BJ (cell line): ENCODE measurements around the gene OBSCN. TPM values are rescaled to one million over a fixed set of nuclear protein-coding genes. Genes with fewer than 3 reads are reported as not detected.
"Not testable (repeated sequence)": the region's sequence is repeated elsewhere in the genome, so short reads cannot be mapped to it uniquely, and the experiment has no call there.

Experiments used
- CTCF ChIA-PET: fragments of 350-600 bp; formaldehyde crosslinking; extraction: SDS; loops from one replicate; lab custom pipeline; 2021; ENCODE audit warnings: antibody characterized with exemption, inconsistent platforms; lab: Yijun Ruan, JAX
- POLR2A ChIA-PET: fragments of 300-600 bp; sonication (Branson Sonifier 250); formaldehyde crosslinking; extraction: SDS; loops from one replicate; lab custom pipeline; 2021; ENCODE audit warnings: antibody characterized with exemption; lab: Charles Lee
- DNase-seq: peaks from one replicate; pipeline ENCODE4 v3.0.0-alpha.2; 2011; ENCODE audit warnings: low read depth
- H3K27me3 ChIP-seq: 2 replicates; pipeline ENCODE4 v1.6.0; 2011; ENCODE audit warnings: low read length; ENCODE audit not compliant: control insufficient read depth, insufficient read depth
- H3K36me3 ChIP-seq: 2 replicates; pipeline ENCODE4 v1.5.1; 2011; ENCODE audit warnings: low read length; ENCODE audit not compliant: control insufficient read depth, insufficient read depth
- H3K4me3 ChIP-seq: 2 replicates; pipeline ENCODE4 v1.5.1; 2011; ENCODE audit warnings: low read depth, mild to moderate bottlenecking, control low read depth, low read length
- polyA plus RNA-seq: library from polyadenylated mRNA; depleted of rRNA; stranded (reverse); fragments of >200 nt; gene quantifications from 2 replicates; pipeline ENCODE4 v1.2.3, GENCODE V29; 2011
- TF ChIP-seq, protein P1 (sequence below): IDR thresholded peaks from 2 replicates; pipeline ENCODE4 v1.5.1; 2011; ENCODE audit warnings: low read depth, mild to moderate bottlenecking, control low read depth, inconsistent platforms, low read length, moderate library complexity; ENCODE audit not compliant: insufficient read depth

Gene OBSCN
- polyA plus RNA-seq, 1 experiment = 2.9 TPM

- TF ChIP-seq, protein P1, sequence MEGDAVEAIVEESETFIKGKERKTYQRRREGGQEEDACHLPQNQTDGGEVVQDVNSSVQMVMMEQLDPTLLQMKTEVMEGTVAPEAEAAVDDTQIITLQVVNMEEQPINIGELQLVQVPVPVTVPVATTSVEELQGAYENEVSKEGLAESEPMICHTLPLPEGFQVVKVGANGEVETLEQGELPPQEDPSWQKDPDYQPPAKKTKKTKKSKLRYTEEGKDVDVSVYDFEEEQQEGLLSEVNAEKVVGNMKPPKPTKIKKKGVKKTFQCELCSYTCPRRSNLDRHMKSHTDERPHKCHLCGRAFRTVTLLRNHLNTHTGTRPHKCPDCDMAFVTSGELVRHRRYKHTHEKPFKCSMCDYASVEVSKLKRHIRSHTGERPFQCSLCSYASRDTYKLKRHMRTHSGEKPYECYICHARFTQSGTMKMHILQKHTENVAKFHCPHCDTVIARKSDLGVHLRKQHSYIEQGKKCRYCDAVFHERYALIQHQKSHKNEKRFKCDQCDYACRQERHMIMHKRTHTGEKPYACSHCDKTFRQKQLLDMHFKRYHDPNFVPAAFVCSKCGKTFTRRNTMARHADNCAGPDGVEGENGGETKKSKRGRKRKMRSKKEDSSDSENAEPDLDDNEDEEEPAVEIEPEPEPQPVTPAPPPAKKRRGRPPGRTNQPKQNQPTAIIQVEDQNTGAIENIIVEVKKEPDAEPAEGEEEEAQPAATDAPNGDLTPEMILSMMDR = no peak
- POLR2A ChIA-PET = no interaction called here
Measured at GRCh38 chr1:228182296-228183030, 25.4 kb upstream of the OBSCN start.

DNA sequence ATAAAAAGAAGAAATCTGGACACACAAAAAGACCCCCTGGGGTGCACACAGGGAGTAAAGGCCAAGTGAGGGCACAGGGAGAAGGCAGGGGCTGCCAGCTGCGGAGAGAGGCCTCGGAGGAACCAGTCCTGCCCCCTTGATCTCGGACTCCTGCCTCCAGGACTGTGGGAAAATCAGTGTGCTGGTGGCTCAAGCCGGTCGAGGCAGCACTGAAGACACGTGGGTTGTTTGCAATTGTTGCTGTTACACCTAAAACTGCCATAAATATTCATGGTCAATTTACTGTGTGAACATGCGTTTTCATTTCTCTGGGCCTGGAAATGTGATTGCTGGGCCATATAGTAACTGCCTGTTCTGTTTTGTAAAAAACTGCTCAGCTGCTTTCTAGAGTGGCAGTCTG is 23.7 kb upstream of the OBSCN start:
- ChIA-PET CTCF (no interaction called here), POLR2A (no interaction called here)
- DNase-seq = no peak
- H3K4me3 ChIP-seq = no peak overlapping the region
- H3K27me3 ChIP-seq = no peaks in the 10 kb centered on the region
- TF ChIP-seq, protein P1 = no peak
- no peaks in the 10 kb centered on the region for H3K36me3 ChIP-seq

More at GRCh38 chr1:228182296-228183030, 25.4 kb upstream of the OBSCN start:
- Histone ChIP-seq H3K4me3 (no peak overlapping the region), H3K27me3 (no peaks in the 10 kb centered on the region), H3K36me3 (no peaks in the 10 kb centered on the region; the same call in 1 of the 2 replicates)
- DNase-seq = no peak
- CTCF ChIA-PET = interaction anchor here (2.2 kb wide), 1 partner anchor 17 kb away, joined by 7 read pairs; the partner anchor contains the start of gene IBA57

DNA sequence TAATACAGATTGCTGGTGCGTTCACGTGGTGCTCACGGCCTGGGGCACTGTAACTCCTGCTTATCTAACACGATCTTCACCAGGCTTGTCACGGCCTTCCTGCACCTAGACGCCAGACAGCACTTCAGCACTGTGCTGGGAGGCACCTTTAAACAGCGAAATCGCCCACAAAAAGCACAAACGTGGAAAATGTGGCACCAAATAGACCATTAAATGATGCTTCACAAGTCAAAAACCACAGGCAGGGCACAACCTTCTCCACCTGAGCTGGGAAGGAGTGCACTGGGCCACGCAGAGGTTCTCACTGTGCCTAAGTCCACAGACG is 22.2 kb upstream of the OBSCN start:
- DNase-seq = no peak
- no peak overlapping the region for H3K4me3 ChIP-seq
- no peaks in the 10 kb centered on the region for H3K27me3 ChIP-seq
- TF ChIP-seq, protein P1 = no peak
- ChIA-PET POLR2A (no interaction called here), CTCF (interaction anchor here (0.8 kb wide), 1 partner anchor 27 kb away, joined by 3 read pairs; no protein-coding TSS in a partner anchor)
- H3K36me3 ChIP-seq = no peaks in the 10 kb centered on the region

DNA sequence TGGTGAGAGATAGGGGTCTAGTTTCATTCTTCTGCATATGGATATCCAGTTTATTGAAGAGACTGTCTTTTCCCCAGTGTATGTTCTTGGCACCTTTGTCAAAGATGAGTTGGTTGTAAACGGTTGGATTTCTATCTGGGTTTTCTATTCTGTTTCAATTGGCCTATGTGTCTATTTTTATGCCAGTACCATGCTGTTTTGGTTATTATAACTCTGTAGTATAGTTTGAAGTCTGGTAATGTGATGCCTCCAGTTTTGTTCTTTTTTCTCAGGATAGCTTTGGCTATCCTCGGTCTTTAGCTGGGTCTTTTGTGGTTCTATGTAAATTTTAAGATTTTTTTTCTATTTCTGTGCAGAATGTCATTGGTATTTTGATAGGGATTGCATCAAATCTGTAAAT is 19.6 kb upstream of the OBSCN start:
- H3K4me3 ChIP-seq, H3K36me3 ChIP-seq, DNase-seq, POLR2A ChIA-PET, H3K27me3 ChIP-seq: not testable (repeated sequence)
- CTCF ChIA-PET = interaction anchor here (0.7 to 2.2 kb wide), 3 partner anchors 12 to 38 kb away, joined by 3 to 7 read pairs (median 3); partner anchors contain the start of genes GJC2 and IBA57

- no peaks in the 10 kb centered on the region for H3K27me3 ChIP-seq
- H3K4me3 ChIP-seq = no peak overlapping the region
- ChIA-PET CTCF (no interaction called here), POLR2A (no interaction called here)
- TF ChIP-seq, protein P1 = no peak
- H3K36me3 ChIP-seq = no peaks in the 10 kb centered on the region
- DNase-seq = no peak
Measured at GRCh38 chr1:228190182-228190581, 17.7 kb upstream of the OBSCN start.
